ENCODE measurements around the gene PHAF1. TPM values are rescaled to one million over a fixed set of nuclear protein-coding genes. Genes with fewer than 3 reads are reported as not detected.

Gene PHAF1
- total and polyA plus RNA-seq, 2 of the 13 experiments (the other 11 are each of a cell fraction or from before 2014, with no cell fraction given), result 48.3 to 174 TPM

- TF ChIP-seq TRIM24 (CRISPR knock-in tag; IDR thresholded peaks at IDR 0.05) (no peak), SALL2 (CRISPR knock-in tag; IDR thresholded peaks at IDR 0.05) (peak; percentile 90), MAX (IDR thresholded peaks at IDR 0.05) (peak; percentile 78), XRCC5 (optimal IDR thresholded peaks at IDR 0.05; ENCODE audit: low read length) (peak; percentile 92), RARG (CRISPR knock-in tag; IDR thresholded peaks at IDR 0.05; ENCODE audit: low read depth) (no peak), ZNF709 (CRISPR knock-in tag; IDR thresholded peaks at IDR 0.05) (peak; percentile 64; the same call in 1 of the 2 replicates), ZSCAN21 (CRISPR knock-in tag; IDR thresholded peaks at IDR 0.05; ENCODE audit: borderline replicate concordance) (peak; percentile 89; the same call in 1 of the 2 replicates), ZNF773 (CRISPR knock-in tag; IDR thresholded peaks at IDR 0.05; ENCODE audit: borderline replicate concordance) (peak; percentile 63; the same call in 1 of the 2 replicates), ZNF556 (CRISPR knock-in tag; IDR thresholded peaks at IDR 0.05; ENCODE audit: borderline replicate concordance) (peak; percentile 94), BCLAF1 (IDR thresholded peaks at IDR 0.05) (no peak), ZNF619 (CRISPR knock-in tag; IDR thresholded peaks at IDR 0.05) (0 out of 2 replicates have a peak, but pooled peaks have one; percentile 78), GLI4 (CRISPR knock-in tag; IDR thresholded peaks at IDR 0.05; ENCODE audit: borderline replicate concordance) (0 out of 2 replicates have a peak, but pooled peaks have one; percentile 28), ZNF235 (CRISPR knock-in tag; IDR thresholded peaks at IDR 0.05; ENCODE audit: borderline replicate concordance) (0 out of 2 replicates have a peak, but pooled peaks have one; percentile 23), MTA1 (CRISPR knock-in tag; IDR thresholded peaks at IDR 0.05; ENCODE audit: borderline replicate concordance) (0 out of 2 replicates have a peak, but pooled peaks have one; percentile 48), GATAD1 (CRISPR knock-in tag; IDR thresholded peaks at IDR 0.05) (0 out of 2 replicates have a peak, but pooled peaks have one; percentile 30), CBFB (CRISPR knock-in tag; IDR thresholded peaks at IDR 0.05) (peak; percentile 58), ZNF513 (CRISPR knock-in tag; conservative IDR thresholded peaks at IDR 0.05) (peak; percentile 96), ZNF747 (CRISPR knock-in tag; IDR thresholded peaks at IDR 0.05; ENCODE audit: borderline replicate concordance) (no peak), ZBTB42 (CRISPR knock-in tag; IDR thresholded peaks at IDR 0.05) (0 out of 2 replicates have a peak, but pooled peaks have one; percentile 44), TOPORS (CRISPR knock-in tag; IDR thresholded peaks at IDR 0.05) (no peak; the same call in 1 of the 2 replicates), HDAC2 (CRISPR knock-in tag; IDR thresholded peaks at IDR 0.05) (no peak), KDM5B (CRISPR knock-in tag; IDR thresholded peaks at IDR 0.05; ENCODE audit: borderline replicate concordance) (peak; percentile 80; the same call in 1 of the 2 replicates), ZKSCAN5 (CRISPR knock-in tag; IDR thresholded peaks at IDR 0.05) (no peak), ZFYVE20 (CRISPR knock-in tag; IDR thresholded peaks at IDR 0.05; ENCODE audit: borderline replicate concordance, low read depth) (no peak), ZNF34 (CRISPR knock-in tag; IDR thresholded peaks at IDR 0.05; ENCODE audit: borderline replicate concordance) (peak; percentile 70; the same call in 1 of the 2 replicates), ZFP36L1 (CRISPR knock-in tag; IDR thresholded peaks at IDR 0.05) (no peak)
These were observed 45.8 kb downstream of the PHAF1 start (continued) for GRCh38 chr16:67155295-67156142.

All from HepG2 (cell line).